Activated CD4-positive, alpha-beta T cell treated with anti-CD3 and anti-CD28 coated beads for 24 hours (primary cell): ENCODE results near the gene TNFRSF18.
A peak's percentile ranks its signal among the peaks of the same experiment; 100 is the strongest.

ENCODE experiments used
- DNase-seq, 2 donors: peaks; one replicate each; pipeline ENCODE4 v3.0.0-alpha.2; 2020; ENCODE audit warnings: low read depth in 2 of 2

TNFRSF18 gene

GRCh38 chr1:1166642-1167397, 39.6 kb downstream of the TNFRSF18 start:
- DNase-seq = no peak

- no peak for DNase-seq
These were observed 40.4 kb downstream of the TNFRSF18 start for GRCh38 chr1:1165900-1166421.

GRCh38 chr1:1165485-1165884, 40.9 kb downstream of the TNFRSF18 start:
- no peak for DNase-seq

DNA sequence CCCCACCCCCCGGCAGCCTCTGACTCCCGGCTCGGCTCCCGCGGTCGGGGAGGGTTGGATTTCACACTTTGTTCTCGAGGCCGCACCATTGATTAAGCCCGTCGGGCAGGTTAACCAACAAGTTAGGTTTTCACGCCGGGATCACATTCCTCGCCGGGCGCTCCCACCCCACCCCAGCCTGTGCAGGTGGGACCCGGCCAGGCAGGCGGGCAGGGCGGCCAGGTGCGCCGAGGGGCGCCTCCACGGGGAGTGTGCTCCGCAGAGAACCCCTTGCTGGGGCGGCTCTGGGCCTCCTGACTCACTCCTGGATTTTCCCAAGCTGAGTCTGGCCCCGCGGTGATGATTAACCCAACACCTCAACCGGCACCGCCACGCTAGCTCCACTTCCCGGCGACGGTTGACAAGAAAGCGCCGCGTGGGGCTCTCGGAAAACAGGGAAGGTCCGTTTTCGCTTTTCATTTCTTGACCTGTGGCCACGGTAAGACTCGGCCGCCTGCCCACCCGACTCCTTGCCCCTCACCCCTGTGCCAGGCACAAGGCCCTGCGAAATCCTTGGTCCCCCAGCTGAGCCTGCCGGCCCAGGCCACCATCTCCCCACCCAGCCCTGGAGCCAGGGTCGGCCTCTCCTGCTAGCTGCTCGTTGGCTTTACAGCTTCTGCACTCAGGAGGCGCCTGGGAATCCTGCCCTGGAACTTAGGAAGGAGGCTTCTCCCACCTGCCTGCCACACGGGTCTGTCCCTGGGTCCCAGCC, 41.5 kb downstream of the TNFRSF18 start:
- no peak for DNase-seq

DNA sequence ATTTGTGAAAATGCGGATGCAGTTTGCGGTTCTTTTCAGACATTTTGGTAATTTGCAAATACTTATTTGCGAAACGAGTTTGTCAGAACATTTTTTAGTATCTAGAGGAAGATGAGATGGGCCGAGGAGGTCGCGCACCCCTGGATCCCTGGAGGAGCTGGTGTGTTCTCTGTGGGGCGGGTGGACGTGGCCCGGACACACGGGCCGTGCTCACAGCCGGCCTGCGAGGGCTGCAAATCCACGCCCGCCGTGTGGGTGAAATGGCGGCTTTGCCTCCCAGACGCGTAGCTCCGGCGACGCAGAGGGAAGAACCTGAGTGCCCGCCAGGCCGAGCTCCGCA, 42.1 kb downstream of the TNFRSF18 start:
- no peak for DNase-seq

- no peak for DNase-seq
These were observed 42.8 kb downstream of the TNFRSF18 start for GRCh38 chr1:1163538-1164070.

DNA sequence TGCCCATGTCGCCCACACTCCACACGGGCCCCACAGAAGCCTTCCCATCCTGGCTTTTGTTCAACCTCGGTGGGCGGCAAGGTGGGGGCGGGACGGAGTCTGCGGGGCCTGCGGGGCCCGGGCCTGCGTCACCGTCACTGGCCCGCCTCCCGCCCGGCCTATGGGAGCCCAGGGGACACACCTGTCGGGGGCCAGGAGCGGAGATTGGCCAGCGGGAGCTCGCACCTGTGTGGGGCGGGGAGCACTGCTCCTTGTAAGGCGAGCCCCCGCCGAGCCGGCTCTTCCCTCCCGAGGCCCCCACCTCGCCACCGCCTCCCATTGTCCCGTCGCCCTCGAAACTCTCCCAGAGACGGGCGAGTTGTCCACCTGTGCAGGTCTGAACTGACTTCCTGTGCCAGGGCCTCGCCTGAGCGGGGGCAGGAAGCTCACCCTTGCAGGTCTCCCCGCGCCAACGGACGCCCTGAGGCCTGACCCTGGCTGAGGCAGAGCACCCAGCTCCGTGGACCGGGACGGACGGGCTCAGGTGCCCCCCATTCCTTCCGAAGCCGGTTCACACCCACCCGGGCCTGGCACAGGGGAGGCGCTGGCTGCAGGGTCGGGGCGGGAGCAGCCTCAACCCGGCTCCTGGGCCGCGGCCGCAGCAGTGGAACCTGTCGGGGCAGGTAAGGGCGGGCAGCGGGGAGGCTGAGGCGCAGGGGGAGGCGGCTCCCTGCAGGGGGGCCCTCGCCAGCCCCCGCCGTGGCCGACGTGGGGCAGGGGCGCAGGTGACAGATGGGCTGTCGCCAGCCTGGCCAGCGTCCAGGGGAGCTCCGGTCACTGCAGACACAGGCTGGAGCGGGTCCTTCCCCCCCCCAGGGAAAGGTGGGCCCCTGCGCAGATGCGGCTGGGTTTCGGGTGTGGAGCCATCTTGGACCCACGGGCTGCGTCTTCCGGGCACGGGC, 43.5 kb downstream of the TNFRSF18 start:
- no peak for DNase-seq

GRCh38 chr1:1161683-1162079, 44.7 kb downstream of the TNFRSF18 start:
- no peak for DNase-seq

DNA sequence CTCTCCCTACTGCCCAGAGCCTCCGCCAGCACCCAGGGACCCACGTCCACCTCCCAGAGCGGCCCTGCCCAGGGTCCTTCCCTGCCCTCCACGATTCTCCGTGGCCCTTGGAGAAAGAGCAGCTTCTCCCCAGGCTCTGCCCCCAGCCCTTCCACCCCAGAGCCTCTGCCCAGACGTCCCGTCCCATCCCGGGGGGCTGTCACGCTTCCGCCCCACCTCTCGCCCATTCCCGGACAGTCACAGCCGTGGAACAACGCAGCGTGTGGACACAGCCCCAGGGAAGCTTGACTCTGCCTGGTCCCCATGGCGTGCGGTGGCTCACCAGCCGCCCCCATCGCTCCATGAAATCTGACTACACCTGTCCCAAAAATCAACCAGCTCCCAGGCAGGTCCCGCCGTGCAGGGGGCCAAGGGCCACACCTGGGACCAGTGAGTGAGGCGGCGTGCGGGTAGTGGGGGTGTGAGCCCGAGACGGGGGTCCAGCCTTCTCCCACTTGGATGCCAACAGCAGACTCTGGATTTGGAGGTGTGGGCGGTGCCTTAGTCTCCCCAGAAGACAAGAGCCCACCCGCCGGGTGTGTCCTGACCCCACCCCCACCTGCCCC, 45.2 kb downstream of the TNFRSF18 start:
- no peak for DNase-seq

DNA sequence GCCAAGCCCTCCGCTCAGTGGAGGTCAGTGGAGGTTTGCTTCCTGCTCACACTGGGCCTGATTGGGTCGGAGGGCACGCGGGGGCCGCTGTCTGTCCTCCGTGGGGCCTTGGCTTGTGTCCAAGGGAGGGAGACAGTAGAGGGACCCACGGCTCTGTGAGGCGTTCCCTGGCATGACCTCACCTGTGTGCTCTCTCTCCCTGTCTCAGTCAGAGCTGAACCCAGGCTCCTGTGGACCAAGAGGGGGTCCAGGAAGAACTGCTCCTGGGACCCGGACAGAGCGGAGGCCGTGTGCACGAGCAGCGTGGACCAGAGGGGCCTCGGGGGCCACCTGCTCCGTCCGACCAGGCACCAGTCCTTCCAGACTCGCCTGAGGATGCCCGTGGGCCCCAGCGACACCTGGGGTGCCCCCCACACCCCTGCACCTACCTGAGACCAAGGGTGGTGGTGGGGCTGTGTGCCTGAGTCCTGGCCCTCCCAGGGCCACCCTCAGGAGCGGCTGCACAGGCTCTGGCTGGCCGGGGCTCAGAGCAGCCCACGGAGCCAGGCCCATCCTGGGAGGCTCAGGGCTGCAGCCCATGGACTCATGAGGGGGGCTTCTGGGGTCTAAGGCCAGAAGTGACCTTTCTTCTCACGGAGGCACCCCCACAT, 46.0 kb downstream of the TNFRSF18 start:
- no peak for DNase-seq

GRCh38 chr1:1157914-1158710, 48.3 kb downstream of the TNFRSF18 start:
- DNase-seq = no peak

GRCh38 chr1:1157426-1157913, 48.9 kb downstream of the TNFRSF18 start:
- DNase-seq = peak; percentile 51 to 64

- no peak for DNase-seq
These were observed 49.4 kb downstream of the TNFRSF18 start for GRCh38 chr1:1157033-1157365.

GRCh38 chr1:1156140-1157032, 50.0 kb downstream of the TNFRSF18 start:
- no peak for DNase-seq

GRCh38 chr1:1155258-1155657, 51.1 kb downstream of the TNFRSF18 start:
- DNase-seq = no peak

DNA sequence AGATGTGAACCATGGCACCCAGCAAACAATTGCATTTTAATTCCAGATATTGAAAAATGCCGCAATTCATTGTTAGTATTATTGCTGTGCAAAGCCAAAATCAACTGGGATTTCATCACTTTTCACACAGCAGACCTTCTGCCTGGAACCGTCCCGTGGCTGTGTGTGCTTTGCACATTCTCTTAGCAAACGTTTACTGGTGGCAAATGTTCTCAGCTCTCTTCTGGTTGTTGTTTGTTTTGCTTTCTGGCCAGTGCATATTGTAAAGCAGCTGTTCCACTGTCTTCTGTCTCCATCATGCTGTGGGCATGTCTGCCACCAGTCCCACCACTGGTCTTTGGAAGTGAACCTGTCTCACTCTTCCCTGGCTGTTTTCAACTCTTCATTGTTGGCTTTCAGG, 52.5 kb downstream of the TNFRSF18 start:
- DNase-seq = no peak
